Measurements from ENCODE around the gene INSYN1.

INSYN1 gene

DNA sequence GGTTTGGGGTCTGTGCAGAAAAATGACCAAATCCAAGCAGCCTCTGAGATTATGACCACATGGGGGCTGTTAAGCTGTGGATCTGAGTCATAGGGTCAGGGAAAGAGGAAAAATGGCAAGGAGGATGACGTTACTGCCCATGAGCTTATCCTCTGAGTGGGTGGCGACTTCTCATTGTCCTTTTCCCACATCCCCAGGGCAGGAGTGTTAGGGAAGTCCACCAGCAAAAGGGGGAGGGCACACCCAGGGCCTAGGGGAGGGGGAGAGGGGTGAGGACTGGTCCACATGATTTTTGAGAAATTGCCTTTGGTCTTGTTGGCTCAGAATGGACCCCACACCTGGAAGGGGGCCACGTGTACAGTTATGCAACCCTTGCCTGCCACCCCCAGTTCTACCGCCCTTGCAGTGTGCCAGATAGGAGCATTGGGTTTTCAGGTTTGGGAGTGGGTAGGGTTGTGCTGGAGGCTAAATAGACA lies 66.3 kb downstream of the INSYN1 start:
- no peak for DNase-seq (ENCODE audit: low read depth)
- no peak overlapping the region for H3K4me3 ChIP-seq (ENCODE audit: low read depth, low read length)
- TF ChIP-seq, protein P1, sequence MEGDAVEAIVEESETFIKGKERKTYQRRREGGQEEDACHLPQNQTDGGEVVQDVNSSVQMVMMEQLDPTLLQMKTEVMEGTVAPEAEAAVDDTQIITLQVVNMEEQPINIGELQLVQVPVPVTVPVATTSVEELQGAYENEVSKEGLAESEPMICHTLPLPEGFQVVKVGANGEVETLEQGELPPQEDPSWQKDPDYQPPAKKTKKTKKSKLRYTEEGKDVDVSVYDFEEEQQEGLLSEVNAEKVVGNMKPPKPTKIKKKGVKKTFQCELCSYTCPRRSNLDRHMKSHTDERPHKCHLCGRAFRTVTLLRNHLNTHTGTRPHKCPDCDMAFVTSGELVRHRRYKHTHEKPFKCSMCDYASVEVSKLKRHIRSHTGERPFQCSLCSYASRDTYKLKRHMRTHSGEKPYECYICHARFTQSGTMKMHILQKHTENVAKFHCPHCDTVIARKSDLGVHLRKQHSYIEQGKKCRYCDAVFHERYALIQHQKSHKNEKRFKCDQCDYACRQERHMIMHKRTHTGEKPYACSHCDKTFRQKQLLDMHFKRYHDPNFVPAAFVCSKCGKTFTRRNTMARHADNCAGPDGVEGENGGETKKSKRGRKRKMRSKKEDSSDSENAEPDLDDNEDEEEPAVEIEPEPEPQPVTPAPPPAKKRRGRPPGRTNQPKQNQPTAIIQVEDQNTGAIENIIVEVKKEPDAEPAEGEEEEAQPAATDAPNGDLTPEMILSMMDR (IDR thresholded peaks at IDR 0.05; ENCODE audit: control insufficient read depth, extremely low read depth, insufficient read depth), result no peak

DNA sequence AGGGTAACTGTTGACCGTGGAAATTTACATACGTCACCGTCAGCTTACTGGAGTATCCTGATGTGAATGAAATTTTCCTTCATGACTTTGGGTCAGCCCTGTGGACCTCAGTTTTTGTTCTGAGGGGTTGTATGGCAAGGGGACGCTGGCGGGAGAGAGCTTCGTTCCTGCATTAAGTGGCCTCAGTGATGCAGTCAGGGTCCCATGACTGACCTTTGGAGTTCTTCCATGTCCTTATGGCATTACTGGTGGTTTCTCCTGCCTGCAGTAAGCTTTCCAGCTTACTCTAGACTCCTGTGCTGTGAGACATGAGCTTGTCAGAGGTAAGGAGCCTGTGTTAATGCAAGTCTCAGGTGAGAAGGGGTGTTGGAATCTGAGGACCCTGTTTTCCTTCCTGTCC lies 67.2 kb downstream of the INSYN1 start:
- H3K4me3 ChIP-seq (ENCODE audit: low read depth, low read length), result no peak overlapping the region
- TF ChIP-seq, protein P1 (IDR thresholded peaks at IDR 0.05; ENCODE audit: control insufficient read depth, extremely low read depth, insufficient read depth), result no peak
- no peak for DNase-seq (ENCODE audit: low read depth)
